Heart left ventricle (tissue), 13 donors: ENCODE measurements around the gene MCTP1.

Experiments
- POLR2A ChIP-seq, 2 donors: fragments of 450-650 bp; IDR thresholded peaks; one replicate each; pipeline ENCODE4 v1.6.1; 2017; ENCODE audit warnings: antibody characterized with exemption in 2 of 2, mild to moderate bottlenecking in 2 of 2, moderate library complexity in 2 of 2
- TF ChIP-seq, protein P1 (sequence below), 12 donors: fragments of 200-600 bp; sonication (generic) in 4 of 12; IDR thresholded peaks; one replicate each; pipeline versions ENCODE4 v1.5.0 to v1.8.0; 2018 to 2022; ENCODE audit warnings: antibody characterized with exemption in 12 of 12, mild to moderate bottlenecking in 5 of 12
- donor health status: ischemic (EF 13 %, LVEDD 7.1; RV severe dilation, severe dysfunction).
- donor health status: DM: no; HTN: yes; CAD: no.
- donor health status: DM: no; HTN: no; CAD: no.
- donor health status: ischemic (EF 25% LVEDD 6.9; RV normal size, moderate dysfunction).
- donor health status: ischemic (EF 25% LVEDD 5.7; RV mildly dilated, moderate dysfunction).
- donor health status: ischemic (EF 35%, LVEDD 5.7; RV mildly dilated, moderate dysfunction).
- donor health status: nonischemic (EF 11% LVEDD 7.7; RV severe dilation, severe dysfunction).
- donor health status: DM: yes; HTN: yes; CAD: no.
- donor health status: PGD.
- donor health status: ischemic (EF 29% LVEDD 5.4; RV normal size, mild dysfunction).
- donor health status: nonischemic (EF 23%, LVEDD 6.1; RV moderate dilation, normal function).

GRCh38 chr5:94796586-94796985 is 488.3 kb downstream of the MCTP1 start:
- TF ChIP-seq, protein P1, sequence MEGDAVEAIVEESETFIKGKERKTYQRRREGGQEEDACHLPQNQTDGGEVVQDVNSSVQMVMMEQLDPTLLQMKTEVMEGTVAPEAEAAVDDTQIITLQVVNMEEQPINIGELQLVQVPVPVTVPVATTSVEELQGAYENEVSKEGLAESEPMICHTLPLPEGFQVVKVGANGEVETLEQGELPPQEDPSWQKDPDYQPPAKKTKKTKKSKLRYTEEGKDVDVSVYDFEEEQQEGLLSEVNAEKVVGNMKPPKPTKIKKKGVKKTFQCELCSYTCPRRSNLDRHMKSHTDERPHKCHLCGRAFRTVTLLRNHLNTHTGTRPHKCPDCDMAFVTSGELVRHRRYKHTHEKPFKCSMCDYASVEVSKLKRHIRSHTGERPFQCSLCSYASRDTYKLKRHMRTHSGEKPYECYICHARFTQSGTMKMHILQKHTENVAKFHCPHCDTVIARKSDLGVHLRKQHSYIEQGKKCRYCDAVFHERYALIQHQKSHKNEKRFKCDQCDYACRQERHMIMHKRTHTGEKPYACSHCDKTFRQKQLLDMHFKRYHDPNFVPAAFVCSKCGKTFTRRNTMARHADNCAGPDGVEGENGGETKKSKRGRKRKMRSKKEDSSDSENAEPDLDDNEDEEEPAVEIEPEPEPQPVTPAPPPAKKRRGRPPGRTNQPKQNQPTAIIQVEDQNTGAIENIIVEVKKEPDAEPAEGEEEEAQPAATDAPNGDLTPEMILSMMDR (IDR thresholded peaks at IDR 0.05), result no peak
- TF ChIP-seq POLR2A (IDR thresholded peaks at IDR 0.05), result no peak
